K562 treated with DMSO at 1 percent for 12 hours (cell line): Measurements from ENCODE around the gene ITGAD. TPM values are rescaled to one million over a fixed set of nuclear protein-coding genes. Genes with fewer than 3 reads are reported as not detected.

Experiments used
- total RNA-seq: library from RNA; unstranded; fragments of 300-600 nt; gene quantifications from 2 replicates; pipeline ENCODE4 v1.2.3, GENCODE V29; 2022; ENCODE audit not compliant: insufficient read depth

Gene ITGAD
- not detected in 2 replicates for total RNA-seq

DNA sequence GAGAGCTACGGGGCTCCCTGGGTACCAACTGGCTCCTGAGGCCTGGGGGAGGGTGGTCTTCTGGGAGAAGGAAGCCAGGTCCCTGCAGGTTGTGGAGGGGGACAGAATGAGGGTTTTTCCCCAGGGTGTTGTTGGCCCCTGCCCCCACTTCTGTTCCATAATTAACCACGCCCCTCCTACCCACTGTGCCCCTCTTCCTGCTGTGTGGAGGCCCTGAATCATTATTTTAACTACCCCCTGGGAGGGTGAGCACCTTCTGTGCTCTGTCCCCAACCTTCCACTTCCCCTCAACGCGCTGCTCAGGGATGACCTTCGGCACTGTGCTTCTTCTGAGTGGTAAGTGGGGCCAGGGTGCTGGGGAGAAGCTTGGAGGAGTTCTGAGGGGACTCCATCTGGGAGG, at the start of gene ITGAD:
Gene ITGAD, plus strand, starts transcription at position 280 of the 400 bp plus-strand sequence. Its CDS starts 26 bp downstream, at position 306.

DNA sequence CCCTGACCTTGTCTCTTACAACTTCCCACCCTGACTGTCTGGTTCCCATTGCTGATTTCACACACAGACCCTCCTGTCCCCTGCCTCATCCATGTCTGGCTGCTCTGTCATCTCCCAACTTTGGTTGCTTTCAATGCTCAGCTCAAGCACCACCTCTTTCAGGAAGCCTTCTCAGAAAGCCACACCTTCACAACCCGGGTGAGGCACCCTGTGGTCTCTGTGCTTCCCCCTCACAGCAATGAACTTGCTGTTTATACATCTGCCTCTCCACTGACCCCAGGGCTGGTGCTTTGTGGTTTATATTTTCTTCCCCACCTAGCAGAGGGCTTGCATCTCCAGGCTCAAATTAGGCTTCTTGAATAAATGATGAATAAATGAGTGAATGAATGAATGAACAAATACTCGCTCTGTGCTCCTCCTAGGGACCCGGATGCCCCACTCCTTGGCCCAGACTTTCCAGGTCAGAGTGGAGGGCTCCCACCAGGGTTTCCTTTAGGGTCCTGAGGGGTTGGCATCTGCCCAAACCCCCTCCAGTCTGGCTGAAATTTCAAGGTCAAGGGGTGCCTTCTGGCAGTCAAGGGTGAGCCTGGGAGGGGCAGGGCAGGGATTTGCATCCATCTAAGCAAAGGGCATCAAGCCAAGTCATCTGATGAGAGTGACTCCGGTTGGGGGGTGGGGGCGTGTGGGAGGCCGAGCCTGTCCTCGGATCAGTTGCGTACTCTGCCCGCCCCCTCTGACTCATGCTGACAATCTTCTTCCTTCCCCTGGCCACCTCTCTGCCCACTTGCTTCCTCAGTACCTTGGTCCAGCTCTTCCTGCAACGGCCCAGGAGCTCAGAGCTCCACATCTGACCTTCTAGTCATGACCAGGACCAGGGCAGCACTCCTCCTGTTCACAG, 38.5 kb upstream of the ITGAD start, which contains the start of gene ITGAX:
Gene ITGAX, plus strand, starts transcription at position 783 of the 898 bp plus-strand sequence. Its CDS starts 79 bp downstream, at position 862.

DNA sequence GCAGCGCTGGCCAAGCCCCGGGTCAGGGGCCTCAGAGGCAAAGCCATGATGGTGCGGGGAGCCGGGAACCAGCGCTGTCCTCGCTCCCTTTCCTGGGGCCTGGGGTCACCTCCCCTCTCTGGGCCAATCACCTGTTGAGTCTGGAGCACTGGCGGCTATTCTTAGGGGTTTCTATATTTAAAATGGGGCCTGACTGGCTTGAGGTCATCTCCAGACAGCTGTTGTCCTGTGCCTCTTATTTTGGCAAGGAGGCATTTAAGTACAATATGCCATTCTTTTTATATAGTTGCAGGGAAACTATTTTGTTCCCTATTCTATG, 35.1 kb downstream of the ITGAD start, which contains the start of gene COX6A2:
Gene COX6A2, minus strand, starts transcription at position 82 of the 319 bp plus-strand sequence. Its CDS starts 35 bp downstream, at position 47.

DNA sequence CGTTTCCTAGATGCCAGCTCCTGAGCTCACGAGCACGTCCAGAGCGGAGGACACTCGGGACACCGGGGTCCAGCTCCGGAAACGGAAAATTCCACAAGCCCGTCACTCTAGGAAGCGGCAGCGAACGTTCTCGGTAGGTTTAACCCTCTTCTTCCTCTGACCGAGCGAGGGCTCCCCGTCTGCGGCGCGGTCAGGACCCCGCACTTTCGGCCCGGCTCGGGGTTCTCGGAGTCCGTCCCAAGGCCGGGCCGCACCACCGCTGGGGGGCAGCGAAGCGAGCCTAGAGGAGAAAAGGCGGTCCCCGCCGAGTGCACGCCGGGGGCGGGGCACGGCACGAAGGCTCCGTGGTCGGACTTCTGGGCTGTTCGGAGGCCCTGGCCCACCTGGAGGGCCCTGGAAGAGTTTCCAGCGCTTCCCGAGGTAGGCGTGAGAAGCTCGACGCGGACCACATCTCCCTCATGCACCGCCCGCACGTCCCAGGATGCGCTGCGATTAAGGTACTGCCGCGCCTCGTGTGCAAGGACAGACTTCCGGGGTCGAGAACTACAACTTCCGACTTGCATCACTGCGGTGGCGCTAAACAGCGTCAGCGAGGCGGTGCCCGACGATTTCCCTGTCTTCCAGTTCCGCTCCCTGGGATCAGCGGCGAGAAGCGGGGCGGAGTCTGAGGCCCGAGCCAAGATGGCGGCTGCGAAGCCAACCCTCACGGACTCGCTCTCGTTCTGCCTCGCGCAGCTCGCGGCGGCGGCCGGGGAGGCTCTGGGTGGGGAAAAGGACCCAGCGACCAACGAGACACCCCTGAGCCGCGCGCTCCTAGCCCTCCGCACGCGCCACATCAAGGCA, 65.9 kb downstream of the ITGAD start, which contains the start of gene ARMC5:
Gene ARMC5, plus strand, starts transcription at position 658 of the 843 bp plus-strand sequence. Its CDS starts 24 bp downstream, at position 682.

DNA sequence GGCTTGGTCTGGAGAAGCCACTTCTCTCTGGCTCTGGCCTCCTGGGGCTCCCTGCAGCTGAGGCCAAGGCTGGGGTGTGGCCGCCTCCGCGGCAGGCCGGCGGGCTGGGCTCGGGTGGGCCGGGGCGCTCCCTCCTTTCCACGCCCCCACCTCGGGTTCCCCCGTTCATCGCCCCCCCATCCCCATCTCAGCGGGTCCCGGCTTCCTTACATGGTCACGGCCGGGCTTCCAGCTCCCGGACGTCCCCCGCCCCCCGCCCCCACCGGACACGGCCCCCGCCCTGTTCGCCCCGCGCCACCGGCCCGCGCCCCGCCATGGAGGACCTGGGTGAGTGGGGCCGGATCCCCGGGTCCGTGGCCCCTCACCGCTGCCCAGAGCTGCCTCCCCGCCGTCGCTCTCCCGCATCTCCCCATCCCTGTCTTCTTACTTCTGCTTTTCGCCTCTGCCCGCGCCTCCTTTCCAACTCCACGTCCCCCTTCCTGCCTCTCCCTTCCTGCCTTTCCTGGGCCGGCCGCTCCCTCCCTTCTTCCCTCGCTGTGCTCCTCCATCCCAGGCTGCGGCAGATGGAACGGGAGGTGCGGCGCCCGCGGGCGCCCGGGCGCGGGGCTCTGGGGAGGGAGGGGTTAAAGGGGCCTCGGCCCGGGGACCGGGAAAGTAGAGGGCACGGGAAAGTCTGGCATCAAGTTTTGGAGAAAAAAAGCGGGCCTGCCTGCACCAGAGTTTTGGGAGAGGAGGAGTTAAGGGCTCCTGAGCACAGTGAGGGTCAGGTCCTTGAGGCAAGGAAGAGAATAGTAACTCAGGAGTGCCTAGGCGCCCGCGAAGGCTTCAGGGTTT, 79.0 kb downstream of the ITGAD start, which contains the start of gene TGFB1I1:
Gene TGFB1I1, plus strand, starts transcription at position 278 of the 834 bp plus-strand sequence. Its CDS starts 37 bp downstream, at position 315.

Other genes with a start within 250 kb of the ITGAD start
- 1.3 and 3.2 TPM in 2 replicates for gene PRSS36, start 243.3 kb upstream of the ITGAD start, total RNA-seq
- 164 and 238 TPM in 2 replicates for gene FUS, start 213.2 kb upstream of the ITGAD start, total RNA-seq
- gene PYCARD, start 190.6 kb upstream of the ITGAD start, total RNA-seq: 66.1 and 82.3 TPM in 2 replicates
- gene TRIM72, start 179.2 kb upstream of the ITGAD start, total RNA-seq: not detected in 2 replicates
- gene PYDC1, start 176.2 kb upstream of the ITGAD start, total RNA-seq: not detected in 2 replicates
- 1.9 and 5.0 TPM in 2 replicates for gene ITGAM, start 133.4 kb upstream of the ITGAD start, total RNA-seq
- 0.16 and 0.20 TPM in 2 replicates for gene ITGAX, start 38.2 kb upstream of the ITGAD start, total RNA-seq
- gene COX6A2, start 35.0 kb downstream of the ITGAD start, total RNA-seq: not detected in 2 replicates
- gene ZNF843, start 49.5 kb downstream of the ITGAD start, total RNA-seq: 0.63 TPM in 1 of 2 replicates, not detected in the other
- gene ARMC5, start 66.2 kb downstream of the ITGAD start, total RNA-seq: 16.5 and 23.5 TPM in 2 replicates
- gene TGFB1I1, start 78.8 kb downstream of the ITGAD start, total RNA-seq: 0.98 and 1.8 TPM in 2 replicates
- gene SLC5A2, start 89.8 kb downstream of the ITGAD start, total RNA-seq: 2.7 and 3.6 TPM in 2 replicates
- gene RUSF1, start 115.1 kb downstream of the ITGAD start, total RNA-seq: 37.2 and 65.5 TPM in 2 replicates
- gene AHSP, start 134.6 kb downstream of the ITGAD start, total RNA-seq: 4.9 and 16.0 TPM in 2 replicates